GM19455 (cell line): ENCODE measurements around the gene ARF6.
"Not testable (repeated sequence)": the region's sequence is repeated elsewhere in the genome, so short reads cannot be mapped to it uniquely, and the experiment has no call there.

Experiments
- ATAC-seq: cut with Tn5 transposase; IDR thresholded peaks from one replicate; pipeline ENCODE4 v1.9.1; 2021; ENCODE audit not compliant: unreplicated experiment

ARF6 gene

GRCh38 chr14:49902679-49903246, 9.9 kb downstream of the ARF6 start:
- ATAC-seq = not testable (repeated sequence)

DNA sequence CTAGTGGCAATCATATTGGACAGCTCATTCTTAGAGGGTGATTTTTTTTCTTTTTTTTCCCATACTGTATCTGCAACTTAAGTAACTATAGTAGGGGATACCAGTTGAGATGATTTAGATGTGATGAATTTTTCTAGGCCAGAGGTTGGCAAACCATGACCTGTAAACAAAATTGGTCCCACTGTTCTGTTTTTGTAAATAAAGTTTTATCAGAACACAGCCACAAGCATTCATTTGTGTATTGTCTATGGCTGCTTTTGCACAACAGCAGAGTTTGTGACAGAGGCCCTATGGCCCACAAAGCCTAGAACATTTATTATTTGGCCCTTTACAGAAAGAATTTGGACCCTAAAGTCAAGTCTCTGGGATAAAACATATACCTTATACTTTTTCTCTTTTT, 11.4 kb downstream of the ARF6 start:
- ATAC-seq = no peak

DNA sequence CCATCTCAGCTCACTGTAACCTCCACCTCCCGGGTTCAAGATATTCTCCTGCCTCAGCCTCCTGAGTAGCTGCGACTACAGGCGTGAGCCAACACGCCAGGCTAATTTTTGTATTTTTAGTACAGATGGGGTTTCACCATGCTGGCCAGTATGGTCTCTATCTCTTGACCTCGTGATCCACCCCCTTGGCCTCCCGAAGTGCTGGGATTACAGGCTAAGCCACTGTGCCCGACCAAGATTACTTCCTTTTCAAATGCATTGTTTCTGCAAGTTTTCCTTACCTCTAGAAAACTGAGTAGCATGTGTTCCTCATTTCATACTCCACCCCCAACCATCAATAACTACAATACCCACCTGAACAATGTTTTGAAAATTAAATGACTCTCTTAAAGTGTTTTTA, 13.1 kb downstream of the ARF6 start:
- no peak for ATAC-seq

DNA sequence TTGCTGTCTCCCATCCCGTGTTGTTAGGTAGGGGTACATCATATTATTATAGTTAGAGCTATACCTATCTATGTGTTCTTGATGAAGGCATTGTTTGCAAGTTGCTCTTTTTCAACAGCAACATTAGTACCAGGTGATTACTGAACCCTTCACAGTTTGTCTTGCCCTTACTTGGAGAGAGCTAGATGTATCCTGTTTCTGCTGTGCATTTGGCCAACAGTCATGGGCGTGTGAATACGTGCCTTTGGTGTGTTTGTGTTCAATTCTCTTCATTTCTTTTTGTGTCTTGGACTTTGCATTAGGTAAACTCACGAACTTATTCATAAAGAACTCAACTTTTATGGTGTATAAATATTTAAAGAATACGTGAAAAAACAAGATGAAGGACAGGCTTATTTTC, 14.3 kb downstream of the ARF6 start:
- ATAC-seq = no peak

- ATAC-seq = no peak
These were observed 15.5 kb downstream of the ARF6 start for GRCh38 chr14:49908433-49908782.

- ATAC-seq = no peak
These were observed 16.1 kb downstream of the ARF6 start for GRCh38 chr14:49909016-49909415.

- no peak for ATAC-seq
These were observed 22.2 kb downstream of the ARF6 start for GRCh38 chr14:49915085-49915484.

- no peak for ATAC-seq
These were observed 25.8 kb downstream of the ARF6 start for GRCh38 chr14:49918706-49919105.

- ATAC-seq = no peak
These were observed 27.2 kb downstream of the ARF6 start for GRCh38 chr14:49919825-49920659.

DNA sequence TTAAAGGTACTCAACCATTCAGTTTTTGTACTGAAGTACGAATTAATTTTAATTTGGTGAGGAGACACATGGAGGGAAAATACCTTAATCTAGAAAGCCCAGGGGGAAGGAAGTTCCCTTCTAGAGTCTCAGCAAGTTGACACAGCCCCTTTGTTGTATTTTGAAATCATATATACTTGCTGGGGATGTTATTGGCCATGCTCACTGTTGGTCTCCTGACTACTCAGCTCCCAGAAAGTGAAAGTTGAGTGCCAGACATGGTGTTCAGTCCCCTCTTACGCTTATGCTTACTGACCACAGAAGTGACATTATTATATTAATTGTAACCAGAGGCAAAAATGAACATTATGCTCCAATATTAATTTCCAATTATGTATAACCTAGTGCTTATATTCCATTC, 28.1 kb downstream of the ARF6 start:
- no peak for ATAC-seq

DNA sequence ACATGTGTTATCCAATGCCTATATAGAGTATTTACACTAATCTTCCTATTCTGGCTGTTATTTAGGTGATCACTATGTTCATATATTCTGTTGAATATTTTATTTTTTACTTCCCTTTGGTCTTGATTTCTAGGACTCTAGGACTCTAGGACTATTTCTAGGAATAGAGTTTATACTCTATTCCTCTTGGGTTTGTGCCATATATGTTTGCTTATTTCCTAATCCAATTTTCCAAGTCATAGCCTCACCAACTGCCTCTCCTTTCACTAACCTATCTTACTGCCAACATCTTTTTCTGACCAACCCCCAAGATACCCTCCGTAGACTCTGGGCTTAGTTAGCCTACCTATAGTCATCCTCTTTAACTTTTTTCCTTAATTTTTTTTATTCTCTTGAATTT, 28.5 kb downstream of the ARF6 start:
- no peak for ATAC-seq

- no peak for ATAC-seq
These were observed 30.6 kb downstream of the ARF6 start for GRCh38 chr14:49923442-49923841.

- ATAC-seq = no peak
These were observed 31.0 kb downstream of the ARF6 start for GRCh38 chr14:49923881-49924280.

- no peak for ATAC-seq
These were observed 32.0 kb downstream of the ARF6 start for GRCh38 chr14:49924852-49925251.

DNA sequence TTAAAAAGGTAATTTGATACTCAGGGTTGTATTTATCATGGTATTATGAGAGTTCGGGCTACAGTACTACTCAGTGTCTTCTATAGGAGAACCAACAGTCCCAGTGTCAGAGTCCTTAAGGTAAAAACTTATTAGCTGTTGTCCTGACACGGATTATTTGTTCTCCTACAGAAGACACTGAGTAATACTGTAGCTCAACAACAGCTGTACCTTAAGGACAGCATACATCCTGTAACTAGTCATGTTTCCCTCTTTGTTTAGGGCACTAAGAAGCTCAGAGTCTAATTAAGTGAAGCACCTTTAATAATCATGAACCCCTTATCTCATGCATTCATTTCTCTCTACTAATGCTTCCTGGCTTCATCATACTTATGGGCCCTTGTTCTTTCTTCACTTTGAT, 33.9 kb downstream of the ARF6 start:
- ATAC-seq = no peak

DNA sequence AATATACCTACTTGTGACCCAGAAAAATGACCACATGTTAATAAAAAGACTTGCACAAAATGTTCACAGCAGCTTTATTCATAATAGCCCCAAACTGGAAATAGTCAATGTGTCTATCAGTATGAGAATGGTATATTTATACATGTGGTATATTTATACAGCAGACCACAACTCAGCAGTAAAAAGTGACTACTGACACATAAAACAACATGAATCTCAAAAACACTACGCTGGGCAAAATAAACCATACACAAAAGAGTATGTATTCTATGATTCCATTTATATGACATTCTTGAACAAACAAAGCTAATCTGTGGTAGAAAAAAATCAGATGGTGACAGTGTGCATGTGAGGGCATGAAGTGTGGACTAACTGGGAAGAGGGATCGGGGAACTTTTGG, 35.1 kb downstream of the ARF6 start:
- ATAC-seq = no peak

GRCh38 chr14:49930720-49931119, 37.8 kb downstream of the ARF6 start:
- ATAC-seq = no peak

DNA sequence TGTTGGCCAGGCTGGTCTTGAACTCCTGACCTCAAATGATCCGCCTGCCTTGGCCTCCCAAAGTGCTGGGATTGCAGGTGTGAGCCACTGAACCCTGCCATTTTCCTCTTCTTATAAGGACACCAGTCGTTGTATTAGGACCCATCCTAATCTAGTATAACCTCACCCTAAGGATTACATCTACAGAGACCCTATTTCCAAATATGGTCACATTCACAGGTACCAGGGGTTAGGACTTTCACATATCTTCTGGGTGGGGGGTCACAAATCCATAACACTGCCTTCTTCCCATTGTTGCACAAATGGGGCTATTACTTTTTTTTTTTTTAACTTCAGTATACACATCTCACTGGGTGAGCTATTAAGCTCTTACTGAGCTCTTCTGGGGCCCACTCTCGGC, 38.6 kb downstream of the ARF6 start:
- ATAC-seq = no peak

GRCh38 chr14:49933128-49933527, 40.2 kb downstream of the ARF6 start:
- ATAC-seq = no peak

DNA sequence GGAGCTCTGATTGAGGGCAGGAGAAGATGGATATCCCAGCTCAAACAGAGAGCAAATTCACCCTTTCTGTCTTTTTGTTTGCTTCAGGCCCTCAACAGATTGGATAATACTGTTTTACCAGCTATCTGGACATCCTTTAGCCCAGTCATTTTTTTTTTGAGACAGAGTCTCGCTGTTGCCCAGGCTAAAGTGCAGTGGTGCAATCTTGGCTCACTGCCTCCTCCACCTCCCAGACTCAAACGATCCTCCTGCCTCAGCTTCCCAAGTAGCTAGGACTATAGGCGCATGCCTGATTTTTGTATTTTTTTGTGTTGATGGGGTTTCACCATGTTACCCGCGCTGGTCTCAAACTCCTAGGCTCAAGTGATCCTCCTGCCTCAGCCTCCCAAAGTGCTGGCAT, 40.8 kb downstream of the ARF6 start:
- ATAC-seq = no peak

- ATAC-seq = no peak
These were observed 41.8 kb downstream of the ARF6 start for GRCh38 chr14:49934646-49935045.

DNA sequence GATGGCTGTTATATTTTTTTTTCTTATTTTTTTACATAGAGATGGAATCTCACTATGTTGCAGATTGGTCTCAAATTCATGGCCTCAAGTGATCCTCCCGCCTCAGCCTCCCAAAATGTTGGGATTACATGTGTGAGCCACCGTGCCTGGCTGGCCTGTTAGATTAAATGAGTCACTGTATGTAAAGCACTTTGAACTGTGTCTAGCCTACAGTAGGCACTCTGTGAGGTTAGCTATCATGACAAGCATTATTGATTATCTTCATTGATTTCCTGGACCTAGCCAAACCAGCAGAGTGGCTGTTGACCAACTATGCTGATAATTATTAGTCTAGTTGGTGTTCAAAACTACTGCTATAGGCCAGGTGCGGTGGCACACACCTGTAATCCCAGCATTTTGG, 42.6 kb downstream of the ARF6 start:
- no peak for ATAC-seq

DNA sequence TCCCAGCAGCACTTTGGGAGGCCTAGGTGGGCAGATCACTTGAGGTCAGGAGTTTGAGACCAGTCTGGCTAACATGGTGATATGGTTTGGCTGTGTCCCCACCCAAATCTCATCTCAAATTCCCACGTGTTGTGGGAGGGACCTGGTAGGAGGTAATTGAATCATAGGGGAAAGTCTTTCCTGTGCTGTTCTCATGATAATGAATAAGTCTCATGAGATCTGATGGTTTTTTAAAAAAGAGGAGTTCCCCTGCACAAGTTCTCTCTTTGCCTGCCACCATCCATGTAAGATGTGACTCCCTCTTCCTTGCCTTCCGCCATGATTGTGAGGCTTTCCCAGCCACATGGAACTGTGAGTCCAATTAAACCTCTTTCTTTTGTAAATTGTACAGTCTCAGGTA, 43.4 kb downstream of the ARF6 start:
- ATAC-seq = not testable (repeated sequence)
